Activated CD8-positive, alpha-beta T cell treated with anti-CD3 and anti-CD28 coated beads for 36 hours (primary cell): ENCODE measurements around the gene UPK1B. TPM values are rescaled to one million over a fixed set of nuclear protein-coding genes. Genes with fewer than 3 reads are reported as not detected.

ENCODE experiments used
- ATAC-seq: fragments of 200-7000 bp; cut with Tn5 transposase; one replicate; pipeline ENCODE4 v1.10.0; 2021; ENCODE audit warnings: mild to moderate bottlenecking, moderate library complexity
- CTCF ChIA-PET: fragments of 350-600 bp; sonication (Branson Sonifier 250); formaldehyde crosslinking; loops from one replicate; lab custom pipeline; 2021; ENCODE audit warnings: antibody characterized with exemption; lab: Charles Lee
- POLR2A ChIA-PET: fragments of 350-600 bp; sonication (Branson Sonifier 250); formaldehyde crosslinking; loops from one replicate; lab custom pipeline; 2021; ENCODE audit warnings: antibody characterized with exemption; lab: Charles Lee
- DNase-seq: peaks from one replicate; pipeline ENCODE4 v3.0.0-alpha.2; 2020
- H3K27ac Mint-ChIP-seq: one replicate; pipeline ENCODE4 v1.8.0; 2021; ENCODE audit warnings: mild to moderate bottlenecking, mixed read lengths
- H3K27me3 Mint-ChIP-seq: one replicate; pipeline ENCODE4 v1.8.0; 2021; ENCODE audit warnings: mixed read lengths
- H3K36me3 Mint-ChIP-seq: one replicate; pipeline ENCODE4 v1.8.0; 2021; ENCODE audit warnings: low read depth, mixed read lengths
- H3K4me1 Mint-ChIP-seq: one replicate; pipeline ENCODE4 v1.8.0; 2021; ENCODE audit warnings: low read depth, mixed read lengths
- H3K4me3 Mint-ChIP-seq: one replicate; pipeline ENCODE4 v1.8.0; 2021; ENCODE audit warnings: mild to moderate bottlenecking, moderate library complexity, mixed read lengths
- H3K9me3 Mint-ChIP-seq: one replicate; pipeline ENCODE4 v1.8.0; 2021; ENCODE audit warnings: mixed read lengths
- CTCF ChIP-seq: fragments of 200-600 bp; IDR thresholded peaks from one replicate; pipeline ENCODE4 v1.8.0; 2022; ENCODE audit warnings: antibody characterized with exemption, mild to moderate bottlenecking
- intact Hi-C: fragments of 100-400 bp; cut with micrococcal nuclease; formaldehyde crosslinking; loops from one replicate; pipeline ENCODE4 v1.10.0; 2022
- total RNA-seq, 2 experiments: library from RNA; stranded (reverse); gene quantifications; one replicate each; pipeline ENCODE4 v1.2.3, GENCODE V29; 2021

The UPK1B gene
- total RNA-seq, 2 experiments from 2014 or later, result not detected

GRCh38 chr3:119211193-119211592 lies 37.8 kb downstream of the UPK1B start:
- DNase-seq, result no peak
- TF ChIP-seq CTCF, result no peak
- H3K27me3 Mint-ChIP-seq, result no peaks in the 10 kb centered on the region
- intact Hi-C loops, result no loop called here
- no peak overlapping the region for H3K27ac Mint-ChIP-seq
- ATAC-seq, result no peak
- ChIA-PET POLR2A (interaction anchor here (0.6 kb wide), 2 partner anchors 14 to 216 kb away, joined by 3 to 5 read pairs; no protein-coding TSS in a partner anchor), CTCF (interaction anchor here (1.5 kb wide), 2 partner anchors 11 to 30 kb away, joined by 4 read pairs; partner anchors contain the start of gene B4GALT4)
- no peaks in the 10 kb centered on the region for H3K9me3 Mint-ChIP-seq
- H3K4me3 Mint-ChIP-seq, result no peak overlapping the region
- peaks cover 38% of the 10 kb centered on the region for H3K36me3 Mint-ChIP-seq
- peaks cover 21% of the 10 kb centered on the region for H3K4me1 Mint-ChIP-seq

- DNase-seq, result no peak
- Mint-ChIP-seq H3K4me3 (no peak overlapping the region), H3K36me3 (peaks cover 38% of the 10 kb centered on the region), H3K27ac (no peak overlapping the region), H3K27me3 (no peaks in the 10 kb centered on the region), H3K9me3 (no peaks in the 10 kb centered on the region), H3K4me1 (peaks cover 15% of the 10 kb centered on the region)
- intact Hi-C loops, result no loop called here
- CTCF ChIA-PET, result interaction anchor here (1.1 to 1.5 kb wide), 4 partner anchors 12 to 29 kb away, joined by 4 to 5 read pairs (median 4); partner anchors contain the start of gene B4GALT4
- POLR2A ChIA-PET, result interaction anchor here (0.6 kb wide), 2 partner anchors 13 to 216 kb away, joined by 3 to 5 read pairs; no protein-coding TSS in a partner anchor
- no peak for ATAC-seq
- no peak for TF ChIP-seq CTCF
Measured at GRCh38 chr3:119211803-119212202, 38.4 kb downstream of the UPK1B start.

GRCh38 chr3:119219069-119219468 lies 45.7 kb downstream of the UPK1B start:
- peak; percentile 91 for ATAC-seq
- Mint-ChIP-seq H3K27ac (peak overlapping the region; percentile 68), H3K27me3 (no peaks in the 10 kb centered on the region), H3K36me3 (peaks cover 39% of the 10 kb centered on the region), H3K4me3 (no peak overlapping the region), H3K9me3 (no peaks in the 10 kb centered on the region), H3K4me1 (peaks cover 19% of the 10 kb centered on the region)
- POLR2A ChIA-PET, result interaction anchor here (0.6 to 2.2 kb wide), 4 partner anchors 12 to 80 kb away, joined by 3 to 6 read pairs (median 4); partner anchors contain the start of gene B4GALT4
- TF ChIP-seq CTCF, result no peak
- CTCF ChIA-PET, result interaction anchor here (1.6 to 1.7 kb wide), 3 partner anchors 22 to 335 kb away, joined by 4 to 8 read pairs (median 5); partner anchors contain the start of gene B4GALT4
- intact Hi-C loops, result no loop called here
- peak; percentile 24 for DNase-seq

GRCh38 chr3:119220198-119220597 lies 46.8 kb downstream of the UPK1B start:
- Mint-ChIP-seq H3K4me1 (peaks cover 21% of the 10 kb centered on the region), H3K27ac (no peak overlapping the region)

More at GRCh38 chr3:119220198-119220597, 46.8 kb downstream of the UPK1B start:
- ChIA-PET CTCF (interaction anchor here (0.8 to 1.7 kb wide), 5 partner anchors 21 to 336 kb away, joined by 3 to 8 read pairs (median 4); partner anchors contain the start of gene B4GALT4), POLR2A (interaction anchor here (0.7 to 2.2 kb wide), 3 partner anchors 14 to 125 kb away, joined by 3 to 6 read pairs (median 4); partner anchors contain the start of gene B4GALT4)
- no peak for TF ChIP-seq CTCF
- intact Hi-C loops, result no loop called here
- peaks cover 43% of the 10 kb centered on the region for H3K36me3 Mint-ChIP-seq
- DNase-seq, result no peak
- H3K9me3 Mint-ChIP-seq, result no peaks in the 10 kb centered on the region
- no peak for ATAC-seq
- no peaks in the 10 kb centered on the region for H3K27me3 Mint-ChIP-seq
- no peak overlapping the region for H3K4me3 Mint-ChIP-seq
